Measurements from ENCODE around the gene SLC9A9. TPM values are rescaled to one million over a fixed set of nuclear protein-coding genes. Genes with fewer than 3 reads are reported as not detected.

The SLC9A9 gene
- total and polyA plus RNA-seq, 2 of the 8 experiments (the other 6 are each of a cell fraction or from before 2014, with no cell fraction given), result 0.48 to 1.1 TPM

DNA sequence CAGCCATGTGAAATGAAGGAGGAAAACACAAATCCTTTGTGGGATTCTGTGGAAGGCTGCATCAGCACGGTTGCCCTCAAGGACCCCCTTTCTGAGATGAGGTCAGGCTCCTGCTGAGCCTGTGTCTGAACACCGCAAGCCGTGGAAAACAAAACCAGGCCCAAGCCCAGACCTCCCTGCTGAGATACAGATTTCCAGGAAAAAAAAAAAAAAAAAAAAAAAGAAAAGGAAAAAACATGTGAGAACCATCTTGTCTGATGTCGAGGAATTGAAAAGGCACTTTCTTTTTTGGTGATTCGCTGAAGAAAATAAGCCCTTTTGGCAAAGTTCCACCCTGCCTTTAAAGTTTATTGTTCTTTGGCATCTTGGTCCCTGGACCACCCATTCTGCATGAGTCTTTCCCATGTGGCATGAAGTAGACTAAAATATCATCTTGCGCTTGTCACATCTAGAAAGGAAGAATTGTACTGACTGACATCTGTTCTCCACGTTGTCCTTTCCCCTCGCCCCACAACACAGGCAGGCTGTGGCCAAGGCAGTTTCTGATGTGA lies 611.1 kb downstream of the SLC9A9 start:
- ChIA-PET CTCF (ENCODE audit: partially characterized antibody) (no interaction called here), POLR2A (ENCODE audit: partially characterized antibody) (no interaction called here)
- H4K20me1 ChIP-seq (replicated peaks in 1 of 2; ENCODE audit: control insufficient read depth in 1 of 2, insufficient read depth in 2 of 2, low read length in 2 of 2), result no peaks in the 10 kb centered on the region
- H2BK120ac ChIP-seq (replicated peaks; ENCODE audit: low read depth, low read length), result no peak overlapping the region
- no peaks in the 10 kb centered on the region for H3K79me1 ChIP-seq (ENCODE audit: low read depth, low read length)
- H3K27me3 ChIP-seq (replicated peaks in 1 of 4; ENCODE audit: control insufficient read depth in 3 of 4, extremely low read depth in 1 of 4, insufficient read depth in 3 of 4, low read length in 3 of 4), result no peaks in the 10 kb centered on the region
- FAIRE-seq (no peak), DNase-seq (ENCODE audit: low read depth in 1 of 2, low spot score in 2 of 2) (no peak)
- H3K9ac ChIP-seq (replicated peaks in 1 of 4; ENCODE audit: extremely low read depth in 1 of 4, low read depth in 3 of 4, low read length in 3 of 4), result no peak overlapping the region
- H3K14ac ChIP-seq (ENCODE audit: insufficient read length), result no peak overlapping the region
- no peak overlapping the region for H4K8ac ChIP-seq (ENCODE audit: extremely low read depth, insufficient read depth, low read length)
- no peak overlapping the region for H3K23ac ChIP-seq (ENCODE audit: insufficient read length)
- H2BK15ac ChIP-seq (ENCODE audit: low read length), result no peak overlapping the region
- no peak overlapping the region for H3K56ac ChIP-seq (replicated peaks; ENCODE audit: insufficient read length, low read depth, low read length)
- no peak overlapping the region for H2BK20ac ChIP-seq (ENCODE audit: low read length)
- H3K27ac ChIP-seq (ENCODE audit: low read depth, low read length), result no peak overlapping the region
- no peak overlapping the region for H2AK5ac ChIP-seq (ENCODE audit: low read depth, low read length)
- WGBS, 2 experiments (ENCODE audit: extremely low coverage in 1 of 2, insufficient coverage in 1 of 2, insufficient read length in 1 of 2, insufficient replicate concordance in 2 of 2, low coverage in 1 of 2, low lambda C conversion rate in 2 of 2, missing lambda C conversion rate in 1 of 2), result 86% methylated on average over 7 of the region's 8 CpGs; no CpG with 5 or more reads in 1 of the 2 experiments
- no peak overlapping the region for H3K4me2 ChIP-seq (ENCODE audit: insufficient read depth in 1 of 2, low read depth in 2 of 2, low read length in 2 of 2)
- H3K4ac ChIP-seq (replicated peaks; ENCODE audit: insufficient read length, low read depth, low read length), result no peak overlapping the region
- H2BK5ac ChIP-seq (ENCODE audit: low read depth, low read length), result no peak overlapping the region
- H3K79me2 ChIP-seq (ENCODE audit: control insufficient read depth in 1 of 2, insufficient read depth in 2 of 2, low read length in 2 of 2), result no peaks in the 10 kb centered on the region
- H3K4me1 ChIP-seq (replicated peaks in 1 of 4; ENCODE audit: control insufficient read depth in 3 of 4, insufficient read depth in 4 of 4, low read length in 3 of 4), result no peaks in the 10 kb centered on the region
- H3K4me3 ChIP-seq (ENCODE audit: extremely low read depth in 1 of 4, insufficient read depth in 2 of 4, low read depth in 3 of 4, low read length in 4 of 4), result no peak overlapping the region
- no peak overlapping the region for H4K91ac ChIP-seq (replicated peaks; ENCODE audit: insufficient read length, low read length)
- no peaks in the 10 kb centered on the region for H3K23me2 ChIP-seq (ENCODE audit: low read depth, low read length)
- H4K5ac ChIP-seq (ENCODE audit: insufficient read length, low read depth, low read length), result no peak overlapping the region
- H2AFZ ChIP-seq (ENCODE audit: low read length), result no peak overlapping the region
- no peak overlapping the region for H2BK12ac ChIP-seq (ENCODE audit: low read depth, low read length)
- H3K9me3 ChIP-seq (ENCODE audit: insufficient read depth in 2 of 2, low read depth in 1 of 2, low read length in 1 of 2), result no peaks in the 10 kb centered on the region
- no peak overlapping the region for H3K18ac ChIP-seq (ENCODE audit: extremely low read depth, low read length)
- H3K36me3 ChIP-seq (ENCODE audit: control insufficient read depth in 2 of 4, insufficient read depth in 4 of 4, low read length in 3 of 4), result no peaks in the 10 kb centered on the region
- no peak for TF ChIP-seq HDAC6 (IDR thresholded peaks at IDR 0.05; ENCODE audit: low read depth, low read length)
- TF ChIP-seq SIX5 (IDR thresholded peaks at IDR 0.05; ENCODE audit: low read depth, low read length), result no peak
- no peak for TF ChIP-seq NRF1 (IDR thresholded peaks at IDR 0.05; ENCODE audit: low read depth, low read length)
- no peak for TF ChIP-seq RFX5 (IDR thresholded peaks at IDR 0.05; ENCODE audit: borderline replicate concordance, low read depth, low read length)
- TF ChIP-seq EZH2 (IDR thresholded peaks at IDR 0.05; ENCODE audit: low read depth, low read length, severe bottlenecking), result no peak
- no peak for TF ChIP-seq TEAD4 (IDR thresholded peaks at IDR 0.05; ENCODE audit: low read depth, low read length)
- no peak for TF ChIP-seq CBX8 (IDR thresholded peaks at IDR 0.05; ENCODE audit: borderline replicate concordance, low read depth, low read length)
- TF ChIP-seq POLR2A (IDR thresholded peaks at IDR 0.05; ENCODE audit: control extremely low read depth in 1 of 2, low read depth in 2 of 2, low read length in 2 of 2), result no peak
- TF ChIP-seq, protein P1, sequence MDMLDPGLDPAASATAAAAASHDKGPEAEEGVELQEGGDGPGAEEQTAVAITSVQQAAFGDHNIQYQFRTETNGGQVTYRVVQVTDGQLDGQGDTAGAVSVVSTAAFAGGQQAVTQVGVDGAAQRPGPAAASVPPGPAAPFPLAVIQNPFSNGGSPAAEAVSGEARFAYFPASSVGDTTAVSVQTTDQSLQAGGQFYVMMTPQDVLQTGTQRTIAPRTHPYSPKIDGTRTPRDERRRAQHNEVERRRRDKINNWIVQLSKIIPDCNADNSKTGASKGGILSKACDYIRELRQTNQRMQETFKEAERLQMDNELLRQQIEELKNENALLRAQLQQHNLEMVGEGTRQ (IDR thresholded peaks at IDR 0.05; ENCODE audit: low read length), result no peak
- no peak for TF ChIP-seq SAP30 (IDR thresholded peaks at IDR 0.05; ENCODE audit: insufficient read depth, insufficient replicate concordance, low read length)
- no peak for TF ChIP-seq GABPA (IDR thresholded peaks at IDR 0.05; ENCODE audit: borderline replicate concordance, insufficient read depth, low read length)
- no peak for TF ChIP-seq JUN (IDR thresholded peaks at IDR 0.05; ENCODE audit: low read depth, low read length)
- TF ChIP-seq, protein P2, sequence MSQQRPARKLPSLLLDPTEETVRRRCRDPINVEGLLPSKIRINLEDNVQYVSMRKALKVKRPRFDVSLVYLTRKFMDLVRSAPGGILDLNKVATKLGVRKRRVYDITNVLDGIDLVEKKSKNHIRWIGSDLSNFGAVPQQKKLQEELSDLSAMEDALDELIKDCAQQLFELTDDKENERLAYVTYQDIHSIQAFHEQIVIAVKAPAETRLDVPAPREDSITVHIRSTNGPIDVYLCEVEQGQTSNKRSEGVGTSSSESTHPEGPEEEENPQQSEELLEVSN (IDR thresholded peaks at IDR 0.05), result no peak
